Testis (tissue), 3 donors: ENCODE measurements around the gene NOL4L. TPM values are rescaled to one million over a fixed set of nuclear protein-coding genes. Genes with fewer than 3 reads are reported as not detected.

Experiments used
- DNase-seq: peaks from one replicate; pipeline ENCODE4 v3.0.0-alpha.2; 2019
- H3K27ac ChIP-seq, 2 donors: fragments of 200-600 bp; sonication (generic); one replicate each; pipeline ENCODE4 v1.5.1; 2019
- H3K27me3 ChIP-seq: fragments of 200-600 bp; sonication (generic); one replicate; pipeline ENCODE4 v1.5.1; 2019
- H3K36me3 ChIP-seq: fragments of 200-600 bp; sonication (generic); one replicate; pipeline ENCODE4 v1.5.1; 2017; ENCODE audit warnings: low read depth; ENCODE audit errors: missing control alignments
- H3K4me1 ChIP-seq: fragments of 200-600 bp; sonication (generic); one replicate; pipeline ENCODE4 v1.5.1; 2019
- H3K4me3 ChIP-seq, 2 donors: fragments of 200-600 bp; sonication (generic); one replicate each; pipeline ENCODE4 v1.5.1; 2017 to 2019
- H3K9me3 ChIP-seq: fragments of 200-600 bp; sonication (generic); one replicate; pipeline ENCODE4 v1.5.1; 2017
- CTCF ChIP-seq, 3 experiments: fragments of 450-650 bp in 2 of 3; fragments of 200-600 bp in 1 of 3; sonication (generic) in 1 of 3; IDR thresholded peaks; one replicate each; pipeline ENCODE4 v1.5.1; 2016 to 2019; ENCODE audit warnings: antibody characterized with exemption in 3 of 3, mild to moderate bottlenecking in 2 of 3, moderate library complexity in 1 of 3
- POLR2A ChIP-seq: fragments of 450-650 bp; IDR thresholded peaks from one replicate; pipeline ENCODE4 v1.6.1; 2017; ENCODE audit warnings: antibody characterized with exemption, mild to moderate bottlenecking, moderate library complexity
- WGBS, 2 donors: methylation state at CpG; one replicate each; pipeline ENCODE4 v1.1.5; 2018; 5-methylcytosine and 5-hydroxymethylcytosine counted together
- intact Hi-C: fragments of 100-400 bp; cut with DNase I; formaldehyde crosslinking; loops from one replicate; pipeline ENCODE4 v1.15.1; 2023; ENCODE audit warnings: low total_unique reads
- polyA plus RNA-seq: library from polyadenylated mRNA; stranded (reverse); fragments of 350-450 nt; fragmentation: Illumina TruSeq; extraction: RNeasy Lipid Tissue Mini Kit (QIAGEN cat#74804); gene quantifications from one replicate; pipeline ENCODE4 v1.2.3, GENCODE V29; 2014; ENCODE audit warnings: low read depth, low replicate concordance; ENCODE audit not compliant: insufficient read depth
- total RNA-seq, 2 donors: library from RNA; depleted of rRNA; stranded (reverse); fragments of >200 nt; gene quantifications; one replicate each; pipeline ENCODE4 v1.2.3, GENCODE V29; 2016

The NOL4L gene
- total and polyA plus RNA-seq, 3 donors from 2014 or later, result 100.0 to 129 (median 115) TPM

- no peaks in the 10 kb centered on the region for H3K36me3 ChIP-seq
- DNase-seq, result no peak
- intact Hi-C loops, result no loop called here
- H3K27ac ChIP-seq, result no peak overlapping the region
- no peaks in the 10 kb centered on the region for H3K9me3 ChIP-seq
- TF ChIP-seq CTCF (IDR thresholded peaks at IDR 0.05), result no peak
- TF ChIP-seq POLR2A, result no peak
- no peaks in the 10 kb centered on the region for H3K27me3 ChIP-seq
- H3K4me3 ChIP-seq, result no peak overlapping the region
- 89 to 96% methylated on average over 12 of the region's 12 CpGs for WGBS, 2 donors
- peaks cover 25% of the 10 kb centered on the region for H3K4me1 ChIP-seq
These were observed 70.4 kb downstream of the NOL4L start for GRCh38 chr20:32514760-32515159.

- no peak for DNase-seq
- Histone ChIP-seq H3K36me3 (no peaks in the 10 kb centered on the region), H3K27ac (no peak overlapping the region), H3K4me3 (no peak overlapping the region), H3K27me3 (no peaks in the 10 kb centered on the region), H3K4me1 (peaks cover 25% of the 10 kb centered on the region), H3K9me3 (no peaks in the 10 kb centered on the region)
- intact Hi-C loops, result no loop called here
- WGBS, 2 donors, result 83% methylated on average over 18 of the region's 18 CpGs
- TF ChIP-seq CTCF (IDR thresholded peaks at IDR 0.05), result no peak
- TF ChIP-seq POLR2A, result no peak
These were observed 71.9 kb downstream of the NOL4L start for GRCh38 chr20:32513031-32513866.

GRCh38 chr20:32512047-32512385, 73.1 kb downstream of the NOL4L start:
- 64 to 77% methylated on average over 3 of the region's 3 CpGs for WGBS, 2 donors
- no peak for DNase-seq
- intact Hi-C loops, result no loop called here
- TF ChIP-seq POLR2A (no peak), CTCF (IDR thresholded peaks at IDR 0.05) (no peak)
- Histone ChIP-seq H3K4me3 (no peak overlapping the region), H3K27ac (no peak overlapping the region), H3K9me3 (no peaks in the 10 kb centered on the region), H3K4me1 (peaks cover 13% of the 10 kb centered on the region), H3K27me3 (no peaks in the 10 kb centered on the region), H3K36me3 (no peaks in the 10 kb centered on the region)

- H3K27ac ChIP-seq, result no peak overlapping the region
- intact Hi-C loops, result no loop called here
These were observed 73.6 kb downstream of the NOL4L start for GRCh38 chr20:32511358-32512046.

More at GRCh38 chr20:32511358-32512046, 73.6 kb downstream of the NOL4L start:
- H3K36me3 ChIP-seq, result no peaks in the 10 kb centered on the region
- H3K27me3 ChIP-seq, result no peaks in the 10 kb centered on the region
- no peak for TF ChIP-seq POLR2A
- TF ChIP-seq CTCF (IDR thresholded peaks at IDR 0.05), result no peak
- H3K4me1 ChIP-seq, result peaks cover 12% of the 10 kb centered on the region
- H3K4me3 ChIP-seq, result no peak overlapping the region
- no peaks in the 10 kb centered on the region for H3K9me3 ChIP-seq
- no peak for DNase-seq
- WGBS, 2 donors, result 84% methylated on average over 12 of the region's 12 CpGs
